PC-3 (cell line): Measurements from ENCODE around the gene PPP1R9B. TPM values are rescaled to one million over a fixed set of nuclear protein-coding genes. Genes with fewer than 3 reads are reported as not detected.

Experiments used
- ATAC-seq: fragments of 200-7000 bp; cut with Tn5 transposase; 2 replicates; pipeline ENCODE4 v1.9.1; 2020; ENCODE audit warnings: mild to moderate bottlenecking, moderate library complexity
- BruUV-seq: library from RNA; stranded (reverse); fragments of 400-500 nt; replicated peaks from 2 replicates; lab custom pipeline; 2021; lab: Mats Ljungman, UMichigan
- CTCF ChIA-PET: fragments of 300-600 bp; sonication (Branson Sonifier 250); formaldehyde crosslinking; loops from one replicate; lab custom pipeline; 2022; ENCODE audit warnings: antibody characterized with exemption; lab: Charles Lee
- POLR2A ChIA-PET: fragments of 300-600 bp; sonication (Branson Sonifier 250); formaldehyde crosslinking; loops from one replicate; lab custom pipeline; 2022; ENCODE audit warnings: antibody characterized with exemption; ENCODE audit not compliant: unreplicated experiment; lab: Charles Lee
- DNase-seq: peaks from one replicate; pipeline ENCODE4 v3.0.0-alpha.2; 2015
- H2AFZ ChIP-seq: fragments of 300-600 bp; sonication (generic); 2 replicates; pipeline ENCODE4 v1.6.0; 2016; ENCODE audit warnings: antibody characterized with exemption, low read length
- H3F3A ChIP-seq: fragments of 300-600 bp; sonication (generic); one replicate; pipeline ENCODE4 v1.6.0; 2017; ENCODE audit warnings: antibody characterized with exemption, low read length, control low read depth, mild to moderate bottlenecking; ENCODE audit not compliant: unreplicated experiment
- H3K27ac ChIP-seq: fragments of 300-600 bp; sonication (generic); 2 replicates; pipeline ENCODE4 v1.5.1; 2016; ENCODE audit warnings: mild to moderate bottlenecking, low read length
- H3K27me3 ChIP-seq: fragments of 300-600 bp; sonication (generic); 2 replicates; pipeline ENCODE4 v1.6.1; 2016; ENCODE audit warnings: low read length, mixed read lengths
- H3K36me3 ChIP-seq: fragments of 300-600 bp; sonication (generic); 2 replicates; pipeline ENCODE4 v1.6.1; 2016; ENCODE audit warnings: low read depth, mixed run types, low read length, mixed read lengths
- H3K4me1 ChIP-seq: fragments of 300-600 bp; sonication (generic); 2 replicates; pipeline ENCODE4 v1.5.1; 2016; ENCODE audit warnings: low read length; ENCODE audit not compliant: insufficient read depth
- H3K4me2 ChIP-seq: fragments of 300-600 bp; sonication (generic); 2 replicates; pipeline ENCODE4 v1.6.0; 2016; ENCODE audit warnings: low read length
- H3K4me3 ChIP-seq: fragments of 300-600 bp; sonication (generic); 2 replicates; pipeline ENCODE4 v1.5.1; 2016; ENCODE audit warnings: mild to moderate bottlenecking, low read length, mixed read lengths
- H3K79me2 ChIP-seq: fragments of 300-600 bp; sonication (generic); 2 replicates; pipeline ENCODE4 v1.6.1; 2017; ENCODE audit warnings: low read length, mixed read lengths
- H3K9ac ChIP-seq: fragments of 300-600 bp; sonication (generic); 2 replicates; pipeline ENCODE4 v1.6.0; 2016; ENCODE audit warnings: mild to moderate bottlenecking, low read length
- H3K9me2 ChIP-seq: fragments of 300-600 bp; sonication (generic); replicated peaks from 2 replicates; pipeline ENCODE4 v1.6.1; 2016; ENCODE audit warnings: mixed run types, low read length, mixed read lengths
- H3K9me3 ChIP-seq: fragments of 300-600 bp; sonication (generic); 2 replicates; pipeline ENCODE4 v1.6.1; 2016; ENCODE audit warnings: low read length, mixed read lengths
- H4K20me1 ChIP-seq: fragments of 300-600 bp; sonication (generic); 2 replicates; pipeline ENCODE4 v1.6.1; 2016; ENCODE audit warnings: low read length, mixed read lengths
- CTCF ChIP-seq: fragments of 300-600 bp; sonication (generic); conservative IDR thresholded peaks from 2 replicates; pipeline ENCODE4 v1.5.1; 2017; ENCODE audit warnings: antibody characterized with exemption, low read depth, mild to moderate bottlenecking, low read length
- EZH2 ChIP-seq: fragments of 300-600 bp; sonication (generic); IDR thresholded peaks from one replicate; pipeline ENCODE4 v1.6.1; 2017; ENCODE audit warnings: antibody characterized with exemption, mild to moderate bottlenecking, low read length; ENCODE audit not compliant: unreplicated experiment
- EZH2phosphoT487 ChIP-seq: fragments of 300-600 bp; sonication (generic); IDR thresholded peaks from 2 replicates; pipeline ENCODE4 v1.6.1; 2018; ENCODE audit warnings: mild to moderate bottlenecking, antibody characterized with exemption, low read length, borderline replicate concordance
- intact Hi-C: fragments of 100-400 bp; cut with micrococcal nuclease; formaldehyde crosslinking; loops from 2 replicates; pipeline ENCODE4 v1.9.0; 2023
- total RNA-seq: library from RNA; depleted of rRNA; stranded (reverse); fragments of >200 nt; gene quantifications from 2 replicates; pipeline ENCODE4 v1.2.3, GENCODE V29; 2014

Gene PPP1R9B
- total RNA-seq, 1 experiment from 2014 or later, result 67.7 TPM

- ATAC-seq, result no peak
- H3K36me3 ChIP-seq, result peaks cover 15% of the 10 kb centered on the region; the same call in 1 of the 2 replicates
- POLR2A ChIA-PET, result no interaction called here
- H3K4me1 ChIP-seq, result no peaks in the 10 kb centered on the region
- no peak for TF ChIP-seq EZH2phosphoT487
- no peak overlapping the region for H3K9ac ChIP-seq
- H3K4me2 ChIP-seq, result no peak overlapping the region
- H3K9me3 ChIP-seq, result no peaks in the 10 kb centered on the region
- DNase-seq, result no peak
- no peaks in the 10 kb centered on the region for H3K9me2 ChIP-seq
- no peak overlapping the region for H3K27ac ChIP-seq
- H4K20me1 ChIP-seq, result no peaks in the 10 kb centered on the region
- H3K79me2 ChIP-seq, result no peaks in the 10 kb centered on the region
- H2AFZ ChIP-seq, result no peak overlapping the region
- H3K27me3 ChIP-seq, result no peaks in the 10 kb centered on the region
- BruUV-seq, result no TSS peak
- no peak overlapping the region for H3K4me3 ChIP-seq
- CTCF ChIA-PET, result no interaction called here
- intact Hi-C loops, result no loop called here
- H3F3A ChIP-seq, result no peaks in the 10 kb centered on the region
Observed at GRCh38 chr17:50187394-50187725, 36.9 kb upstream of the PPP1R9B start.

- Histone ChIP-seq H3K27ac (no peak overlapping the region), H3K4me1 (no peaks in the 10 kb centered on the region), H3K4me2 (no peak overlapping the region), H3F3A (no peaks in the 10 kb centered on the region), H3K4me3 (no peak overlapping the region), H2AFZ (no peak overlapping the region), H3K9ac (no peak overlapping the region), H3K79me2 (no peaks in the 10 kb centered on the region), H3K9me2 (no peaks in the 10 kb centered on the region), H4K20me1 (no peaks in the 10 kb centered on the region), H3K27me3 (no peaks in the 10 kb centered on the region), H3K36me3 (peaks cover 15% of the 10 kb centered on the region; the same call in 1 of the 2 replicates), H3K9me3 (no peaks in the 10 kb centered on the region)
- DNase-seq (no peak), ATAC-seq (no peak)
- intact Hi-C loops, result no loop called here
- POLR2A ChIA-PET, result no interaction called here
- BruUV-seq, result TSS peak; percentile 24
- CTCF ChIA-PET, result no interaction called here
- TF ChIP-seq CTCF (no peak), EZH2 (no peak), EZH2phosphoT487 (no peak)
Observed at GRCh38 chr17:50186661-50187393, 36.4 kb upstream of the PPP1R9B start.

GRCh38 chr17:50185631-50186471 lies 35.4 kb upstream of the PPP1R9B start:
- Histone ChIP-seq H2AFZ (no peak overlapping the region), H3K4me2 (no peak overlapping the region), H3K79me2 (no peaks in the 10 kb centered on the region), H3K27ac (no peak overlapping the region), H3K9me2 (no peaks in the 10 kb centered on the region), H3F3A (no peaks in the 10 kb centered on the region), H3K4me1 (no peaks in the 10 kb centered on the region), H3K36me3 (peaks cover 15% of the 10 kb centered on the region; the same call in 1 of the 2 replicates), H3K9me3 (no peaks in the 10 kb centered on the region), H3K27me3 (no peaks in the 10 kb centered on the region), H4K20me1 (no peaks in the 10 kb centered on the region), H3K4me3 (no peak overlapping the region), H3K9ac (no peak overlapping the region)
- no peak for DNase-seq
- no TSS peak for BruUV-seq
- TF ChIP-seq CTCF (no peak), EZH2phosphoT487 (no peak), EZH2 (no peak)
- POLR2A ChIA-PET, result no interaction called here
- CTCF ChIA-PET, result no interaction called here
- intact Hi-C loops, result no loop called here
- no peak for ATAC-seq
